GM19397 (cell line): ENCODE data around the gene DCUN1D2.
"Not testable (repeated sequence)": the region's sequence is repeated elsewhere in the genome, so short reads cannot be mapped to it uniquely, and the experiment has no call there.

Experiments used
- ATAC-seq: cut with Tn5 transposase; IDR thresholded peaks from one replicate; pipeline ENCODE4 v1.9.1; 2021; ENCODE audit warnings: mild to moderate bottlenecking, moderate library complexity; ENCODE audit not compliant: unreplicated experiment

DCUN1D2 gene

GRCh38 chr13:113490496-113491417, at the start of gene DCUN1D2:
DCUN1D2 (minus strand) TSS chr13:113490711; CDS start chr13:113490669, 42 bp downstream.
- ATAC-seq = peak; percentile 85

GRCh38 chr13:113539822-113540221, 49.3 kb upstream of the DCUN1D2 start:
- ATAC-seq = no peak

- no peak for ATAC-seq
These were observed 48.7 kb upstream of the DCUN1D2 start for GRCh38 chr13:113539176-113539575.

DNA sequence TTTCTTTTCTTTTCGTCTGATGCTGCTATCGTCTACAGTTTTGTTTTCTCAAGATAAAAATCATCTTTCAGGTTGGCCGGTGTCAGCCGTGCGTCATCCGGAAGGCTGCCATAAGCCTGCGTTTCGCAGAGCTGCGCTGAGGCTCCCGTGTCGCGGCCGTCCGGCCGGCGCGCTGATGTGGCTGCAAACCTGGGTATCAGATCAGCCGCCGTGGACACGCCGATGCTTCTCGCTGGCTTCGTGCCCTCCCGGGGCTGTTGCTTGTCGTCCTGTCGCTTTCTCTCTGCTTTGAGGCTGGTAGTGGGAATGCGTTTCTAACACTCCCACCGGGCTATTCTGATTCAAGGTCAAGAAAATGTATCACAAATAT, 48.2 kb upstream of the DCUN1D2 start:
- no peak for ATAC-seq

- ATAC-seq = no peak
These were observed 47.6 kb upstream of the DCUN1D2 start for GRCh38 chr13:113537909-113538688.

DNA sequence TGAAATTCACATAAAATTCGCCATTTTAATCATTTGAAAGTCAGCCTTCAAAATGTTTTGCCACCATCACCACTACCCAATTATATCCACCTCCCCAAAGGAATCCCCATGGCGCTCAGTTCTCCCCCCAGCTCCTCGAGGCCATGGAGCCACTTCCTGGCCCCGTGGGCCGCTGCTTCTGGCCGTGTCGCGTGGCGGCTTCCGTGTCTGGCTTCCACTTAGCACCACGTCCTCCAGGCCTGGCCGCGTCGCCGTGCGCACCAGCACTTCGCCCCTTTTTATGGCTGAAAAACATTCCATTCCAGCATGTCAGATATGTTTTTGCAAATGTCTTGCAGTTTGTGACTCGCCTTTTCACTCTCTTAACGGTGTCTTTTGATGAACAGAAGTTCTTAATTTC, 46.7 kb upstream of the DCUN1D2 start:
- no peak for ATAC-seq

- no peak for ATAC-seq
These were observed 46.1 kb upstream of the DCUN1D2 start for GRCh38 chr13:113536461-113537110.

DNA sequence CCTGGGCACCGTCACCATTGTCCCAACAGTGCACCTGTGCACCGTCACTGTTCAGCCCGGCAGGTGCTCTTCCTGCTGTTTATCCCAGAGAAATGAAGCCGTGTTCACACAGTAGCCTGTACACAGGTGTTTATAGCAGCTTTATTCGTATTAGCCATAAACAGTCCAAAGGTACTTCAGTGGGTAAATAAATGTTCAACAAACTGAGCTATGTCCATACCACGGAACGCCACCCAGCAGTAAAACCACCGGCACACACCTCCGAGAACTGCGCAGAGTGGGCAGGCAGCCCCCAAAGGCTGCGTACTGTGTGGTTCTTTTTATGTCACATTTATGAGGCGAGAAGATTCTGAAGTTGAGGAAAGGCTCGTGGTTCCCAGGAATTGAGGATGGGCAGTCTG, 44.9 kb upstream of the DCUN1D2 start:
- ATAC-seq = no peak

GRCh38 chr13:113534236-113534860, 43.8 kb upstream of the DCUN1D2 start:
- ATAC-seq = no peak

GRCh38 chr13:113533161-113533840, 42.8 kb upstream of the DCUN1D2 start:
- no peak for ATAC-seq

- ATAC-seq = no peak
These were observed 41.8 kb upstream of the DCUN1D2 start for GRCh38 chr13:113532156-113532806.

DNA sequence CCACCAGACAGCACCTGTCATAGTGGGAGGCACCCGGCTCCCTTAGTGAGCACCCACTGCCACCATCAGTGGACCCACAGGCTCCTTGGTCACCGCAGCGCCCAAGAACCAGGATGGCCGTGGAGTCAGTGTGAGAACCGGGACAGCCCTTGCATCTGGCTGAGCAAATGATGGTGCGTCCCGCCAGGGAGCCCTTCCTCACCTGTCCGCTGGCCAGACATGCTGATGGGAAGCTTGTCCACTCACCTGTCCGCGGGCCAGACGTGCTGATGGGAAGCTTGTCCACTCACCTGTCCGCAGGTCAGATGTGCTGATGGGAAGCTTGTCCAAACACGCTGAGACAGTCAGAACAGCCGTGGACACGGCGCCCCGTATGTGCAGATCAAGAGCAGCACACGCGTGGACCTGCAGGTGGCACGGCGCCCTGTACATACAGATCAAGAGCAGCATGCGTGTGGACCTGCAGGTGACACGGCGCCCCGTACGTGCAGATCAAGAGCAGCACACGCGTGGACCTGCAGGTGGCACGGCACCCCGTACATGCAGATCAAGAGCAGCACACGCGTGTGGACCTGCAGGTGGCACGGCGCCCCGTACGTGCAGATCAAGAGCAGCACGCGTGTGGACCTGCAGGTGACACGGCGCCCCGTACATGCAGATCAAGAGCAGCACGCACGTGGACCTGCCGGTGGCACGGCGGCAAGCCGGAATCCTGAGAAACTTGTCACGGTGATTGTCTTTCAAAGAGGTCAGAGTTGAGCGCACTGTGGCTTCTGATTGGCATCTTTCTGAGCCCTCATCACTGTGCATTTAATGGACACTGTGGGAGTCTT, 40.7 kb upstream of the DCUN1D2 start:
- no peak for ATAC-seq

GRCh38 chr13:113528813-113529180, 38.3 kb upstream of the DCUN1D2 start:
- ATAC-seq = no peak

GRCh38 chr13:113528101-113528812, 37.7 kb upstream of the DCUN1D2 start:
- ATAC-seq = no peak

- no peak for ATAC-seq
These were observed 36.9 kb upstream of the DCUN1D2 start for GRCh38 chr13:113527272-113527958.

GRCh38 chr13:113526466-113527220, 36.1 kb upstream of the DCUN1D2 start:
- no peak for ATAC-seq

GRCh38 chr13:113522438-113522837, 31.9 kb upstream of the DCUN1D2 start:
- not testable (repeated sequence) for ATAC-seq
